Hepatocyte (in vitro differentiated cells): ENCODE measurements around the gene ABHD17A. TPM values are rescaled to one million over a fixed set of nuclear protein-coding genes. Genes with fewer than 3 reads are reported as not detected.

ENCODE experiments used
- DNase-seq: peaks from one replicate; pipeline ENCODE4 v3.0.0-alpha.2; 2016; ENCODE audit warnings: low spot score
- H2AFZ ChIP-seq: fragments of 200-600 bp; sonication (generic); 2 replicates; pipeline ENCODE4 v1.6.0; 2016; ENCODE audit warnings: antibody characterized with exemption, mild to moderate bottlenecking
- H3K27ac ChIP-seq: fragments of 200-600 bp; sonication (generic); 2 replicates; pipeline ENCODE4 v1.5.1; 2016; ENCODE audit warnings: mild to moderate bottlenecking
- H3K27me3 ChIP-seq: fragments of 200-600 bp; sonication (generic); 2 replicates; pipeline ENCODE4 v1.6.1; 2016
- H3K36me3 ChIP-seq: fragments of 200-600 bp; sonication (generic); replicated peaks from 2 replicates; pipeline ENCODE4 v1.5.1; 2016; ENCODE audit warnings: low read depth; ENCODE audit not compliant: insufficient read depth
- H3K4me1 ChIP-seq: fragments of 200-600 bp; sonication (generic); 2 replicates; pipeline ENCODE4 v1.5.1; 2016; ENCODE audit warnings: mild to moderate bottlenecking, moderate library complexity; ENCODE audit not compliant: insufficient read depth
- H3K4me2 ChIP-seq: fragments of 200-600 bp; sonication (generic); 2 replicates; pipeline ENCODE4 v1.6.0; 2016
- H3K4me3 ChIP-seq: fragments of 200-600 bp; sonication (generic); 2 replicates; pipeline ENCODE4 v1.5.1; 2016; ENCODE audit warnings: mild to moderate bottlenecking
- H3K79me2 ChIP-seq: fragments of 200-600 bp; sonication (generic); 2 replicates; pipeline ENCODE4 v1.6.0; 2017; ENCODE audit warnings: mild to moderate bottlenecking
- H3K9me2 ChIP-seq: fragments of 200-600 bp; sonication (generic); replicated peaks from 2 replicates; pipeline ENCODE4 v1.6.0; 2017; ENCODE audit warnings: mild to moderate bottlenecking; ENCODE audit not compliant: insufficient read depth
- H3K9me3 ChIP-seq: fragments of 200-600 bp; sonication (generic); 2 replicates; pipeline ENCODE4 v1.5.1; 2016; ENCODE audit warnings: low read depth, mild to moderate bottlenecking
- H4K20me1 ChIP-seq: fragments of 200-600 bp; sonication (generic); 2 replicates; pipeline ENCODE4 v1.6.0; 2016; ENCODE audit warnings: mild to moderate bottlenecking; ENCODE audit not compliant: insufficient read depth, poor library complexity, severe bottlenecking
- EZH2 ChIP-seq: fragments of 200-600 bp; sonication (generic); IDR thresholded peaks from 2 replicates; pipeline ENCODE4 v1.6.1; 2016; ENCODE audit warnings: antibody characterized with exemption, mild to moderate bottlenecking, borderline replicate concordance
- EZH2phosphoT487 ChIP-seq: fragments of 200-600 bp; sonication (generic); IDR thresholded peaks from one replicate; pipeline ENCODE4 v1.6.1; 2018; ENCODE audit warnings: antibody characterized with exemption, mild to moderate bottlenecking, low read depth, moderate library complexity; ENCODE audit not compliant: unreplicated experiment, severe bottlenecking
- WGBS: methylation state at CpG from one replicate; pipeline ENCODE4 v1.1.6; 2016; ENCODE audit warnings: low lambda C conversion rate; ENCODE audit errors: missing lambda C conversion rate; 5-methylcytosine and 5-hydroxymethylcytosine counted together
- polyA plus RNA-seq: library from polyadenylated mRNA; unstranded; fragments of >200 nt; fragmentation: Nextera tagmentation; extraction: Ambion mirVana; gene quantifications from 2 replicates; pipeline ENCODE4 v1.2.1, GENCODE V29; 2016
- total RNA-seq: library from RNA; depleted of rRNA; stranded (reverse); fragments of >200 nt; gene quantifications from 2 replicates; pipeline ENCODE4 v1.2.3, GENCODE V29; 2014
- TF ChIP-seq, protein P1 (sequence below): fragments of 200-600 bp; sonication (generic); IDR thresholded peaks from 2 replicates; pipeline ENCODE4 v1.5.1; 2016; ENCODE audit warnings: antibody characterized with exemption, mild to moderate bottlenecking; ENCODE audit not compliant: poor library complexity

ABHD17A gene
- total and polyA plus RNA-seq, 2 experiments from 2014 or later, result 62.5 to 102 TPM

DNA sequence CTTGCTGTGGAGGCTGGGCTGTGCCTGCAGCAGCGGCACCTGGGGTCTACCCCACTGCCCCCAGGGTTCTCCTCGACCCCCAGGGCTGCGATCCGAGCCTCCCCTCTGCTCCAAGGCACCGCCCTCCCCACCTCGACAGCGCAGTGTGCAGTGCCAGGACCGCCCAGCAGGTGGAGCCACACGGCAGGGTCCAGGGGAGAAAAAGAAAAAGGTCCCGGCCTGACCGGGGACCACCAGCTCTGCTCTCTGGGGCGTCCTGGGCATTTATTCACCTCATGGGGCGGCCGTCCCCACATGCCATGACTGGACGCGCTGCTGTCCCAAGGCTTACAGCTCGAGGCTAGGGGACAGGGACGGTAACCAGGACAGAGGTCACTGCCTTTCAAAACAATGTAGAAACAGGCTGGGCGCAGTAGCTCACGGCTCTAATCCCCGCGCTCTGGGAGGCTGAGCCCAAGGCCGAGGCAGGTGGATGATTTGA is 47.6 kb downstream of the ABHD17A start:
- Histone ChIP-seq H4K20me1 (peaks cover 78% of the 10 kb centered on the region), H3K9me3 (no peaks in the 10 kb centered on the region), H3K4me1 (no peaks in the 10 kb centered on the region), H3K79me2 (peaks cover 93% of the 10 kb centered on the region), H2AFZ (no peak overlapping the region), H3K4me3 (no peak overlapping the region), H3K4me2 (peak overlapping the region; percentile 39), H3K27ac (no peak overlapping the region), H3K27me3 (no peaks in the 10 kb centered on the region), H3K36me3 (no peaks in the 10 kb centered on the region), H3K9me2 (no peaks in the 10 kb centered on the region)
- DNase-seq, result peak; percentile 56
- WGBS, result 41% methylated on average over 19 of the region's 23 CpGs
- TF ChIP-seq EZH2phosphoT487, result no peak
- TF ChIP-seq, protein P1, sequence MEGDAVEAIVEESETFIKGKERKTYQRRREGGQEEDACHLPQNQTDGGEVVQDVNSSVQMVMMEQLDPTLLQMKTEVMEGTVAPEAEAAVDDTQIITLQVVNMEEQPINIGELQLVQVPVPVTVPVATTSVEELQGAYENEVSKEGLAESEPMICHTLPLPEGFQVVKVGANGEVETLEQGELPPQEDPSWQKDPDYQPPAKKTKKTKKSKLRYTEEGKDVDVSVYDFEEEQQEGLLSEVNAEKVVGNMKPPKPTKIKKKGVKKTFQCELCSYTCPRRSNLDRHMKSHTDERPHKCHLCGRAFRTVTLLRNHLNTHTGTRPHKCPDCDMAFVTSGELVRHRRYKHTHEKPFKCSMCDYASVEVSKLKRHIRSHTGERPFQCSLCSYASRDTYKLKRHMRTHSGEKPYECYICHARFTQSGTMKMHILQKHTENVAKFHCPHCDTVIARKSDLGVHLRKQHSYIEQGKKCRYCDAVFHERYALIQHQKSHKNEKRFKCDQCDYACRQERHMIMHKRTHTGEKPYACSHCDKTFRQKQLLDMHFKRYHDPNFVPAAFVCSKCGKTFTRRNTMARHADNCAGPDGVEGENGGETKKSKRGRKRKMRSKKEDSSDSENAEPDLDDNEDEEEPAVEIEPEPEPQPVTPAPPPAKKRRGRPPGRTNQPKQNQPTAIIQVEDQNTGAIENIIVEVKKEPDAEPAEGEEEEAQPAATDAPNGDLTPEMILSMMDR, result peak; percentile 90

DNA sequence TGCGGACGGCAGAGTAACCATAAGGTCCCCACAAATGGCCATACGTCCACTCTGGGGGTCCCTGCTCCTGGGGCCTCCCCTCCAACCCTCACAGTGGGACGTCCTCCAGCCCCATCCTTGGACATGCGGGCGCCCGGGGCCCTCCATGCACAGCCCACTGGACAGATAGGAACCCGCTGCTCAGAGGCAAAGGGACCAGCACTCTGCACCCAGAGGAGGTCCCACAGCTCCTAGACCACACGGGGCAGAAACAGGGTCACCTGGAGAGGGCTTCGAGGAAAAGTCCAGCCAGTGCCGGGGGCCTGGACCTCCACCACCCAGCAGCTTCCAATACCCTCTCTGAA is 48.1 kb downstream of the ABHD17A start:
- peak overlapping the region; percentile 39 for H3K4me2 ChIP-seq
- no peaks in the 10 kb centered on the region for H3K9me2 ChIP-seq
- TF ChIP-seq EZH2phosphoT487 (no peak), EZH2 (no peak)
- TF ChIP-seq, protein P1, result no peak
- H3K36me3 ChIP-seq, result no peaks in the 10 kb centered on the region
- H2AFZ ChIP-seq, result no peak overlapping the region
- H3K27me3 ChIP-seq, result no peaks in the 10 kb centered on the region
- DNase-seq, result no peak
- H4K20me1 ChIP-seq, result peaks cover 74% of the 10 kb centered on the region
- H3K9me3 ChIP-seq, result no peaks in the 10 kb centered on the region
- peaks cover 88% of the 10 kb centered on the region for H3K79me2 ChIP-seq
- H3K27ac ChIP-seq, result no peak overlapping the region
- no peak overlapping the region for H3K4me3 ChIP-seq
- 77% methylated on average over 10 of the region's 11 CpGs for WGBS
- no peaks in the 10 kb centered on the region for H3K4me1 ChIP-seq

DNA sequence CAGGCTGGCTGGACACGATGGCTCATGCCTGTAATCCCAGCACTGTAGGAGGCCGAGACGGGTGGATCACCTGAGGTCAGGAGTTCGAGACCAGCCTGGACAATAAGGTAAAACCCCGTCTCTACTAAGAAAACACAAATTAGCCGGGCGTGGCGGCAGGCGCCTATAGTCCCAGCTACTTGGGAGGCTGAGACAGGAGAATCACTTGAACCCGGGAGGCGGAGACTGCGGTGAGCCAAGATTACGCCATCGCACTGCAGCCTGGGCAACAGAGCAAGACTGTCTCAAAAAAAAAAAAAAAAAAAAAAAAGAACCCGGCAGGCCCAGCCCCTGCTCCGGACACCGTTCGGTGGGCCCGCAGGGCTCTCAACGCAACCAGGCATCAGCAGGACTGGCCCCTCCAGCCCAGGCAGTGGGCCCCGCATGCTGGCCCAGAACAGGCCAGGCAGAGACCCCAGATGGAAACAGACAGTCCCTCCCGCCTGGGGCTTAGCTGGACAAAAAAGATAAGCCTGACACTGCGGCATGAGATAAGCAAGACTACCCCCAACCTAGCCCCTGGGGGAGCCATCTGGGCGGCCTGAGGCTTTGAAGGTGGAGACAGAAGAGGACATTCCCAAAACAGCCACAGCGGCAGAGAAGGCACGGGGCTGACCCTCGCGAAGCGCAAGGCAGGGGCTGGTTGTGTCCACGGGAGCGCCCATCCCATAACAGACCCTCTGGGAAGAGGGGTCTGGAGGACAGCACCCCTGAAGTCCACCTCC is 48.7 kb downstream of the ABHD17A start:
- no peak overlapping the region for H2AFZ ChIP-seq
- no peak overlapping the region for H3K4me2 ChIP-seq
- no peak overlapping the region for H3K4me3 ChIP-seq
- no peaks in the 10 kb centered on the region for H3K4me1 ChIP-seq
- peaks cover 68% of the 10 kb centered on the region for H4K20me1 ChIP-seq
- WGBS, result 83% methylated on average over 29 of the region's 31 CpGs
- H3K9me2 ChIP-seq, result no peaks in the 10 kb centered on the region
- peaks cover 87% of the 10 kb centered on the region for H3K79me2 ChIP-seq
- no peak for DNase-seq
- no peaks in the 10 kb centered on the region for H3K36me3 ChIP-seq
- no peak overlapping the region for H3K27ac ChIP-seq
- no peaks in the 10 kb centered on the region for H3K9me3 ChIP-seq
- no peak for TF ChIP-seq EZH2phosphoT487
- no peak for TF ChIP-seq EZH2
- TF ChIP-seq, protein P1, result no peak
- H3K27me3 ChIP-seq, result no peaks in the 10 kb centered on the region
